HG03139 (cell line): ENCODE data around the gene EXOSC6.
"Not testable (repeated sequence)": the region's sequence is repeated elsewhere in the genome, so short reads cannot be mapped to it uniquely, and the experiment has no call there.

Experiments
- ATAC-seq: cut with Tn5 transposase; IDR thresholded peaks from one replicate; pipeline ENCODE4 v1.9.1; 2021; ENCODE audit not compliant: unreplicated experiment

Gene EXOSC6

DNA sequence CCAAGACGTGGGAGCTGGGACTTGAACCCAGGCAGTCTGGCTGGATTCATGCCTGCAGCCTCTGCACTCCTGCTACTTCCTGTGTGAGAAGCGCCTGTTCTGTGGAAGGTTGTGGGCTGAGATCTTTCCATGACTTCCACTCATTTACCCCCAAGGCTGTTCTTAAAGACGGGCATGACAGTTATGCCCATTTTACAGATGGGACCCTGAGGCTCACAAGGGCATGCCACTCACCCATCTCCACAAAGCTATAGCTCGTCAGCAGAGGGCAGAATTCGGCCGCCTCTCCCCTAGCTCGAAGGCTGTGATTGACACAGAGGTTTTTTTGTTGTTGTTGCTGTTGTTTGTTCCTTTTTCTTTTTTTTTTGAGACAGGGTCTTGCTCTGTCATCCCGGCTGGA lies 51.7 kb downstream of the EXOSC6 start:
- ATAC-seq, result not testable (repeated sequence)

DNA sequence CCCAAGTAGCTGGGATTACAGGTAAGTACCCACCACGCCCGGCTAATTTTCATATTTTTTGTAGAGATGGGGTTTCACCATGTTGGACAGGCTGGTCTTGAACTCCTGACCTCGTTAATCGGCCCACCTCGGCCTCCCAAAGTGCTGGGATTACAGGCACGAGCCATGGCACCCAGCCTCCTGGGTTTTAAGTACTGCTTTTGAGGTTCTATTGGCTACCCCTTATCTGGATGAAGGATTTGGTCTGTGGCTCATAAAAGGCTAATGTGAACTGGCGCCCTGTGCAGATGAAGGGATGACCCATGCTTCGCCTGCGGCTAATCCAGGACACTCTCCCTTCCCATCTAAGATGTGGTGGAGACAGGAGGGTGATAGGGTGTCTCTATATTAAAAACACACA lies 52.6 kb downstream of the EXOSC6 start:
- ATAC-seq, result not testable (repeated sequence)

DNA sequence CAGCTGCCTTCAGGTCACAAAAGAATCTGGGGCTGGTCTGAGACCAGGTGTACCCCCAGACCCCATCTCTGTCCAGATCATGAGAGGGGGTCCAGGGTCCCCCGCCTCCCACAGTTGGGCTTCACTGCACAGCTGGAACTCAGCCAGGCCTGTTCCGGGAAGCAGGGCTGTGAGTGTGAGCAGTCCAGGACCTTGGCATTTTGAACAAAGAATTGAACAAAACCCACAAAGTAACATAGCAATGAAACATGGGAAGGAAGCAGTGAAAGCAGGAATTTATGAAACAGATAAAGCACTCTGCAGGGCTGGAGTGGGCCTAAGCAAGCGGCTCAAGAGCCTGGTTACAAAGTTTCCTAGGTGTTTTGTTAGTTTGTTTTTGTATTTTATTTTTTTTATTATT lies 53.1 kb downstream of the EXOSC6 start:
- ATAC-seq, result not testable (repeated sequence)

DNA sequence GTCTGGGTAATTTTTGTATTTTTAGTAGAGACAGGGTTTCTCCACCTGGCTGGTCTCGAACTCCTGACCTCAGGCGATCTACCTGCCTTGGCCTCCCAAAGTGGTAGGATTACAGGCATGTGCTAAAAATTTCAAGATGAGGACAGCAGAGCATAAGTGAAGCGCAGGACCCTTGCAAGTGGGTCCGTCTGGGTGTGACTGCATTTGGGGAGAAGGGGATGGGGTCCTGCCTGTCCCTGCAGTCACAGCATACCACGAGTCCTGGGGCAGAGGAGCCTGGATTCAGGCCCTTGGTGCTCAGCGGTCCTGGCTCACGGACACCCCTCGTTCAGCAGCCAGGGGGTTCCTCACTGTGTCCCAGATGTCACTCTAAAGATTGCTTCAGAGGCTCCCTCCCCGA lies 53.5 kb downstream of the EXOSC6 start:
- not testable (repeated sequence) for ATAC-seq

DNA sequence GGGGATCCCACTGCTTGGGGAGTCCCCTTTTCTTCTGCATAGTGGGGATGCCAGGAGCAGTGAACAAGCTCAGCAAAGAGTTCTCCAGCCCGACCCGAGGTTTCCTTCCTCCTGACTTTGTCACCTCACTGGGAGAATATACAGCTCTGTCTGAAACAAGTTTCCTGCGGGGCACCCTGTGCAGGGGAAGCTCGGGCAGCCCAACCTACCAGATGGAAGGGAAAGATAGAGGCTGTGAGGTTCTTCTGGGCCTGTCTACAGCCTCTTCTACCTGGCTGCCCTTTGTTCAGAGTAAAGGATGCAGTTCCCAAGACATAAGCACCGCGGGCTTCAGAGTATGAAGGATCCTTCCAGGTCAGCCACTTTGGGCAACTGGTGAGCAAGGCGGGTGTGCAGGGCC lies 54.1 kb downstream of the EXOSC6 start:
- not testable (repeated sequence) for ATAC-seq
